Testis (tissue), 3 donors: Measurements from ENCODE around the gene CBX3. TPM values are rescaled to one million over a fixed set of nuclear protein-coding genes. Genes with fewer than 3 reads are reported as not detected.

Source experiments
- DNase-seq: peaks from one replicate; pipeline ENCODE4 v3.0.0-alpha.2; 2019
- H3K27ac ChIP-seq, 2 donors: fragments of 200-600 bp; sonication (generic); one replicate each; pipeline ENCODE4 v1.5.1; 2019
- H3K27me3 ChIP-seq: fragments of 200-600 bp; sonication (generic); one replicate; pipeline ENCODE4 v1.5.1; 2019
- H3K36me3 ChIP-seq: fragments of 200-600 bp; sonication (generic); one replicate; pipeline ENCODE4 v1.5.1; 2017; ENCODE audit warnings: low read depth; ENCODE audit errors: missing control alignments
- H3K4me1 ChIP-seq: fragments of 200-600 bp; sonication (generic); one replicate; pipeline ENCODE4 v1.5.1; 2019
- H3K4me3 ChIP-seq, 2 donors: fragments of 200-600 bp; sonication (generic); one replicate each; pipeline ENCODE4 v1.5.1; 2017 to 2019
- H3K9me3 ChIP-seq: fragments of 200-600 bp; sonication (generic); one replicate; pipeline ENCODE4 v1.5.1; 2017
- POLR2A ChIP-seq: fragments of 450-650 bp; IDR thresholded peaks from one replicate; pipeline ENCODE4 v1.6.1; 2017; ENCODE audit warnings: antibody characterized with exemption, mild to moderate bottlenecking, moderate library complexity
- WGBS, 2 donors: methylation state at CpG; one replicate each; pipeline ENCODE4 v1.1.5; 2018; 5-methylcytosine and 5-hydroxymethylcytosine counted together
- intact Hi-C: fragments of 100-400 bp; cut with DNase I; formaldehyde crosslinking; loops from one replicate; pipeline ENCODE4 v1.15.1; 2023; ENCODE audit warnings: low total_unique reads
- polyA plus RNA-seq: library from polyadenylated mRNA; stranded (reverse); fragments of 350-450 nt; fragmentation: Illumina TruSeq; extraction: RNeasy Lipid Tissue Mini Kit (QIAGEN cat#74804); gene quantifications from one replicate; pipeline ENCODE4 v1.2.3, GENCODE V29; 2014; ENCODE audit warnings: low read depth, low replicate concordance; ENCODE audit not compliant: insufficient read depth
- total RNA-seq, 2 donors: library from RNA; depleted of rRNA; stranded (reverse); fragments of >200 nt; gene quantifications; one replicate each; pipeline ENCODE4 v1.2.3, GENCODE V29; 2016
- TF ChIP-seq, protein P1 (sequence below), 3 experiments: fragments of 450-650 bp in 2 of 3; fragments of 200-600 bp in 1 of 3; sonication (generic) in 1 of 3; IDR thresholded peaks; one replicate each; pipeline ENCODE4 v1.5.1; 2016 to 2019; ENCODE audit warnings: antibody characterized with exemption in 3 of 3, mild to moderate bottlenecking in 2 of 3, moderate library complexity in 1 of 3

The CBX3 gene
- total and polyA plus RNA-seq, 3 donors from 2014 or later = 95.7 to 137 (median 116) TPM

DNA sequence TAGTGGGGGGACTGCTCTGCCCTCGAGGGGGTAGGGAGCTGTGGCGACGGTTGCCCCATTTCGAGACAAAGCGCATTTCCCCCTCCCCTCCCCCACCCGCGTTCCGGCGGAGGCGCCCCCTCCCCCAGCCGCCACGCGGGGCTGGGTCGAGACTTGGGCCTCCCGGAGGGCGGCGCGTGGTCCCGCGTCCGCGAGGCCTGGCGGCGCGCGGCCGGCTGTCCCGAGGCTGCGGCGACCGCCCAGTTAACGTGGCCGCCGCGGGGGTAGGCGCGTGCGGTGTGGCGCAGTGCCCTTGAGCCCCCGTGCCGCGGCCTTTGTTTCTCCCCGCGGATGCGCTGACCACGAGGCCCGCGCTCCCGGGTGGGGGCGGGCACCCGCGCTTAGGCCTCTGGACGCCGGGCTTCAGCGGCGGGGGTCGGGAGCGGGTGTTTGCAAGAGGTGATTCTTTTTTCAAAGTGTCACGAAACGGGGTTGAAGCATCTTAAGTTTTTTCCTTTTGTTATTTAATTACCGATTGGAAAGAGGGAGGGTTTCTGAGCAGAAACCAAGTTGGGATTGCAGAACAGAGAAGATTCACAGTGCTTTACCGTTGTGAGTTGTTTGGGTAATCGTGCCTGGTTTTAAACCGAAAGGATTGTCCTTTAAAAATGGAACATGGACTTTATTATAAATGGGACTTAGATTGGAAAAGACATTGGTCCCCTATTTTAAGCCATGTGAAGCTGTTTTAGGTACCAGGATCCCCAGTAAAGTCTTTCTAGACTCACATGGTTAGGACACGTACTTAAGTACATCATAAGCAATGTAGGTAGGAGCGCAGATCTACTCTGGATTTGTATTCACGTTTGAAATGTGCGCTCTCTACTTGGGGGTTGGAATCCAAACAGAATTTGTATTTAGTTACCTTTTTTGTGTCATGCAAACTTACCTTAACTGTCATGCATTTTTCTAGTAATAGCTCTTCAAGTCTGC, 760 bp downstream of the CBX3 start:
- 1 to 2% methylated on average over 18 to 40 of the region's 68 CpGs for WGBS, 2 donors
- H3K36me3 ChIP-seq = no peaks in the 10 kb centered on the region
- TF ChIP-seq, protein P1, sequence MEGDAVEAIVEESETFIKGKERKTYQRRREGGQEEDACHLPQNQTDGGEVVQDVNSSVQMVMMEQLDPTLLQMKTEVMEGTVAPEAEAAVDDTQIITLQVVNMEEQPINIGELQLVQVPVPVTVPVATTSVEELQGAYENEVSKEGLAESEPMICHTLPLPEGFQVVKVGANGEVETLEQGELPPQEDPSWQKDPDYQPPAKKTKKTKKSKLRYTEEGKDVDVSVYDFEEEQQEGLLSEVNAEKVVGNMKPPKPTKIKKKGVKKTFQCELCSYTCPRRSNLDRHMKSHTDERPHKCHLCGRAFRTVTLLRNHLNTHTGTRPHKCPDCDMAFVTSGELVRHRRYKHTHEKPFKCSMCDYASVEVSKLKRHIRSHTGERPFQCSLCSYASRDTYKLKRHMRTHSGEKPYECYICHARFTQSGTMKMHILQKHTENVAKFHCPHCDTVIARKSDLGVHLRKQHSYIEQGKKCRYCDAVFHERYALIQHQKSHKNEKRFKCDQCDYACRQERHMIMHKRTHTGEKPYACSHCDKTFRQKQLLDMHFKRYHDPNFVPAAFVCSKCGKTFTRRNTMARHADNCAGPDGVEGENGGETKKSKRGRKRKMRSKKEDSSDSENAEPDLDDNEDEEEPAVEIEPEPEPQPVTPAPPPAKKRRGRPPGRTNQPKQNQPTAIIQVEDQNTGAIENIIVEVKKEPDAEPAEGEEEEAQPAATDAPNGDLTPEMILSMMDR (IDR thresholded peaks at IDR 0.05) = no peak
- TF ChIP-seq POLR2A = no peak
- intact Hi-C loops = no loop called here
- H3K4me1 ChIP-seq = peaks cover 5% of the 10 kb centered on the region
- no peaks in the 10 kb centered on the region for H3K9me3 ChIP-seq
- H3K27me3 ChIP-seq = no peaks in the 10 kb centered on the region
- H3K4me3 ChIP-seq = peak overlapping the region; percentile 97 to 99
- DNase-seq = peak; percentile 59
- H3K27ac ChIP-seq = peak overlapping the region; percentile 100

DNA sequence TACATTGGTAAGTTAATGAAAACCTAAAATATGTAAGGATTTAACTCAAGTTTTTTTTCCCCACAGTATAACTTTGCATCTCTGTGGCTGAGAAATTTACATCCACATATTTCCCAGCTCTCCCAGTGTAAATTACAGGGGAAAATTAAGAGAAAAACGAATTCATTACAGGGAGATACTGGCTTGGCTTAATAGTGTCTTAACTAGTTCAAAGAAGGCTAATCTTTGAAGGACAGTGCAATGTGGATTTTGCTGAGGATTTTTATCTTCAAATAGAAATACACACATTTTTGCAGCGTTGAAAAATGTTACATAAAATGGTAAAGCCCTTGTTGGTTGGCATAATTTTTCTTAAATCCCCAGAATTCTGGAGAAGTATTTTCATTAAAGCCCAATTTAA, 1.5 kb downstream of the CBX3 start:
- Histone ChIP-seq H3K27ac (peak overlapping the region; percentile 100), H3K27me3 (no peaks in the 10 kb centered on the region), H3K4me1 (peaks cover 5% of the 10 kb centered on the region), H3K36me3 (no peaks in the 10 kb centered on the region), H3K9me3 (no peaks in the 10 kb centered on the region), H3K4me3 (peak overlapping the region; percentile 97 to 99)
- WGBS, 2 donors = 9 to 13% methylated on average over 2 of the region's 2 CpGs
- DNase-seq = no peak
- no peak for TF ChIP-seq POLR2A
- TF ChIP-seq, protein P1 (IDR thresholded peaks at IDR 0.05) = no peak
- intact Hi-C loops = no loop called here

- no peaks in the 10 kb centered on the region for H3K36me3 ChIP-seq
- DNase-seq = no peak
- intact Hi-C loops = no loop called here
- H3K27me3 ChIP-seq = no peaks in the 10 kb centered on the region
- no peak overlapping the region for H3K4me3 ChIP-seq
- H3K27ac ChIP-seq = no peak overlapping the region
- TF ChIP-seq, protein P1 (IDR thresholded peaks at IDR 0.05) = no peak
- TF ChIP-seq POLR2A = no peak
- WGBS, 2 donors = 74 to 83% methylated on average over 5 of the region's 5 CpGs
- H3K4me1 ChIP-seq = peaks cover 5% of the 10 kb centered on the region
- H3K9me3 ChIP-seq = no peaks in the 10 kb centered on the region
These were observed 6.5 kb downstream of the CBX3 start for GRCh38 chr7:26208040-26208439.

DNA sequence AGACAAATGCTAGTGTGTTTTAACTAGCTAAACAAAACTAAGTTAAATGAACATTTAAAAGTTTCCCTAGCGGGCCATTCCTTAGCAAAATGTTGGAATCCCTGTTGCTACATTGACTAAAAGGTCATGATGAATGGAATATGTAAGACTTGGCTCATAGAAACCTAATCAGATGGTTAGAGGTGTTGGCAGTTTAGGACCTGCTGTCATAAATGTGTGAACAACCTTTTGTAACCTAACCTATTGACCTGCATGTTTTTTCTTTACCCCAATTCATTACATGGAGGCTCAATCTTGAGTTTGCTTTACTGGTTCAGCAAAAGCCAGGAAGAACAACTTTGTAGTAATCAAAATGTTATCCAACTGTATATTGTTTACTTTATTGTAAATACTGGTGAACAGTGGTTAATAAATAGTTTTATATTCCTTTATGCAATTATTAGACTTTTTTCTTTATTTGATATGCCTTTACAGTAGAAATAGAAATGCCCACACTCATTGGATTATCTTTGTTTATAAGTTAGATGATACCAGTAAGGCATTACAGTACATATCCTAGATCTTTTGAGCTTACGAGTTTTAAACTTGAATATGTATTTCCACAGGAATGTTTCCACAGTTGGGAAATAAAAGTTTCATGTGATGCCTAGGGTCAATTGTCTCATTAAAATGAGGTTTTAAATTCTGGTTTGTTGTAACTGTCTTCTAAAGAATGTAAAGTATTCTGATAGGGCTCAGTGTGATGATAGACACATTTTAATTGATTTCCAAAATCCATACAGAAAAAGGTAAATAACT, 11.6 kb downstream of the CBX3 start:
- DNase-seq = no peak
- no peak overlapping the region for H3K4me3 ChIP-seq
- no peaks in the 10 kb centered on the region for H3K36me3 ChIP-seq
- no peaks in the 10 kb centered on the region for H3K4me1 ChIP-seq
- TF ChIP-seq, protein P1 (IDR thresholded peaks at IDR 0.05) = no peak
- no peak for TF ChIP-seq POLR2A
- 87 to 90% methylated on average over 2 of the region's 2 CpGs for WGBS, 2 donors
- intact Hi-C loops = no loop called here
- H3K27me3 ChIP-seq = no peaks in the 10 kb centered on the region
- H3K27ac ChIP-seq = no peak overlapping the region
- H3K9me3 ChIP-seq = no peaks in the 10 kb centered on the region
